Measurements from ENCODE around the gene NCEH1. TPM values are rescaled to one million over a fixed set of nuclear protein-coding genes. Genes with fewer than 3 reads are reported as not detected.

NCEH1 gene
- total RNA-seq, 1 donor from 2014 or later: 19.1 TPM

DNA sequence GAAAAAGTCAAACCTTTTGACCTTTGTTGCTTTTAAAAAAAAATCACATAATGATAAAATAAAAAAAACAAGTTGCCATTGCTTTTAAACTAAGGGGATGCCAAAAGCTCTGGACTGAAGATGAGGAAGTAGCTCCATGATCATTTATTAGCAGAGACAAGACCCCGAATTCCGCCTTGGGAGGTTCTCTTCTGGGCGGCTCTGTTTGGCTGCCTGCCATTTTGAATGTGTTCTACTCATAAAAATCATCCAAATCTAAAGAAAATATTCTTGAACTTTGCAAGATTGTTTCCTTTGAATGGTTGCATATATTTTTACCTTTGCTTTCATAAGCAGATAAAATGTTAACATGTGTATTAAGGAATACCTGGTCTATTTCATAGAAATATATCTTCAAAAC, 63.8 kb downstream of the NCEH1 start:
- Histone ChIP-seq H3K4me3 (no peak overlapping the region), H3K9me3 (no peaks in the 10 kb centered on the region), H3K4me1 (no peaks in the 10 kb centered on the region), H3K27ac (no peak overlapping the region), H3K36me3 (peaks cover 5 to 8% of the 10 kb centered on the region in 2 donors), H3K27me3 (no peaks in the 10 kb centered on the region)
- no peak for DNase-seq (ENCODE audit: low spot score in 2 of 2)
- intact Hi-C loops (cut with DNase I): no loop called here
- TF ChIP-seq, protein P1, sequence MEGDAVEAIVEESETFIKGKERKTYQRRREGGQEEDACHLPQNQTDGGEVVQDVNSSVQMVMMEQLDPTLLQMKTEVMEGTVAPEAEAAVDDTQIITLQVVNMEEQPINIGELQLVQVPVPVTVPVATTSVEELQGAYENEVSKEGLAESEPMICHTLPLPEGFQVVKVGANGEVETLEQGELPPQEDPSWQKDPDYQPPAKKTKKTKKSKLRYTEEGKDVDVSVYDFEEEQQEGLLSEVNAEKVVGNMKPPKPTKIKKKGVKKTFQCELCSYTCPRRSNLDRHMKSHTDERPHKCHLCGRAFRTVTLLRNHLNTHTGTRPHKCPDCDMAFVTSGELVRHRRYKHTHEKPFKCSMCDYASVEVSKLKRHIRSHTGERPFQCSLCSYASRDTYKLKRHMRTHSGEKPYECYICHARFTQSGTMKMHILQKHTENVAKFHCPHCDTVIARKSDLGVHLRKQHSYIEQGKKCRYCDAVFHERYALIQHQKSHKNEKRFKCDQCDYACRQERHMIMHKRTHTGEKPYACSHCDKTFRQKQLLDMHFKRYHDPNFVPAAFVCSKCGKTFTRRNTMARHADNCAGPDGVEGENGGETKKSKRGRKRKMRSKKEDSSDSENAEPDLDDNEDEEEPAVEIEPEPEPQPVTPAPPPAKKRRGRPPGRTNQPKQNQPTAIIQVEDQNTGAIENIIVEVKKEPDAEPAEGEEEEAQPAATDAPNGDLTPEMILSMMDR (IDR thresholded peaks at IDR 0.05): no peak

DNA sequence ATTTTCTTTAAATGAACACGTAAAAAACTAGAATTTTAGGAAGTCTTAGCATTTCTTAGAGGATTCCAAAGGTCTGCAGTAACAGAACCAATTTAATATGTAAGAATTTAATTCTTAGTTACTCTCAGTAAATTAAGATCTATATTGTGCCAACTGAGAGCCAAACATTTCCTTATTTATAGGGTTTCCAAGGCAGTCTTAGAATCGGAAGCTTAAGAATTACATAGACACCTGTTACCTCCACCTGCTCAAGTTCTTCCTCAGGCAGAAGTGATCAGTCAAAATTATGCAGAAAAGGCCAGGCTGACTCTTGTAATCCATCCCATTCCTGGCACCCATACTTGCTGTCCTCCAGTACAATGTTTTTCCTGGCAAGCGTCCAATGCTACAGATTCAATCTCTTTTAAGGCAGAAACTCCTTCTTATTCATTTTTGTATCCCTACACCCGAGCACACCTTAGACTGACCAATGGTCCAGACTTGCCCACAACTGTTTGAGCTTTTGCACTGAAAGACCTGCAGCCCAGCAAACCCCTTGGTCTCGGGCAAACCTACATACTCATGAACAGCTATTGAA, 64.3 kb downstream of the NCEH1 start:
- intact Hi-C loops (cut with DNase I): no loop called here
- TF ChIP-seq, protein P1 (IDR thresholded peaks at IDR 0.05): no peak
- Histone ChIP-seq H3K4me3 (no peak overlapping the region), H3K4me1 (no peaks in the 10 kb centered on the region), H3K9me3 (no peaks in the 10 kb centered on the region), H3K36me3 (peaks cover 5 to 14% of the 10 kb centered on the region in 2 donors), H3K27me3 (no peaks in the 10 kb centered on the region), H3K27ac (no peak overlapping the region)
- DNase-seq (ENCODE audit: low spot score in 2 of 2): no peak

DNA sequence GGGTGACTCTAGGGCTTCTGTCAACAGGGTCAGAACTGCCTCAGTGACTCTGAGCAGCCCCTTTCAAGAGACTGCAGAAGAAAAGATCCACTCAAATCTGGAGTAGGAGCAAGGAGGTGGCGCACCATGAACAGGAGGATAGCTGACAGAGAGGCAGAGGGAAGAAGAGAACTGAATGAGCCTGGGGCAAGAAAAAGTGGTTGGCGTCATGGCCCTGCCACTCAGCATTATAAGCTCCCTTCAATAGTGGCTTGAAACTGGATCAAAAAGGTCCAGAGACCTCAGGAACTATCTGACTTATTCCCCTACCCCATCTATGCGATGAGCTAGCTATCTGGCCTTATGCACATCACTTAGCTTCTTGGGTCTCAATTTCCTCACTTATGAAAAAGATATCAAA, 66.6 kb downstream of the NCEH1 start:
- TF ChIP-seq, protein P1 (IDR thresholded peaks at IDR 0.05): no peak
- no peak for DNase-seq (ENCODE audit: low spot score in 2 of 2)
- H3K9me3 ChIP-seq: no peaks in the 10 kb centered on the region
- H3K4me1 ChIP-seq: no peaks in the 10 kb centered on the region
- no peaks in the 10 kb centered on the region for H3K27me3 ChIP-seq
- intact Hi-C loops (cut with DNase I): no loop called here
- no peak overlapping the region for H3K4me3 ChIP-seq
- H3K27ac ChIP-seq: no peak overlapping the region
- H3K36me3 ChIP-seq: peaks cover 8 to 17% of the 10 kb centered on the region in 2 donors

DNA sequence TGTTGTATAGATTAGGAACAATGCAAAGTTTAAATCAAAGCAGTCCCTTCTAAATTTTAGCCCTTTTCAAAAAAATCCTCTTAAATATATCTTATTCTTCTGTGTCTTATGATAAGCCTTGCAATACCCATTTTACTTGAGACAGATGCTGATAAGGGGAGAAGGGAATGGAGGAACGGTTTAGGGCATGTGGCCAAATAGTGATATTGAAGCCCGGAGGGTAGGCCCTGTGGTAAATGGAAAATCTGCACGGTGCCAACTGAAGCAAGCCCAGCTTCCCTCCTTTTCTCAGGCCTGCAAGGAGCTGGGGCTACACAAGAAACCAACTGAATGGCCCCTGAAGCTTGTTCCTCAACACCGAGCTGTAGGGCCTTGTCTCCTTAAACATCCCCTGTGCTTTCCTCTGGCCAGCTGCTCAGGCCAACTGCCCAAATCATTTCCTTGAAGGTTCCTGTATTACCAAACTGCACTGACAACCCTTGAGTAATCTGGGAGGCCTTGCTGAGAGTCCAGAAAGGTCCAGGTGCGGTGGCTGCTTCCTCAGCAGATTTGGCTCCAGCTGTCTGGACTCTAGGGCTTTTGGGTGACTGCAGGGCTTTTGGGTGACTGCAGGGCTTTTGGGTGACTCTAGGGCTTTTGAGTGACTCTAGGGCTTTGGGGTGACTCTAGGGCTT, 67.2 kb downstream of the NCEH1 start:
- DNase-seq (ENCODE audit: low spot score in 2 of 2): no peak
- Histone ChIP-seq H3K4me3 (no peak overlapping the region), H3K27ac (no peak overlapping the region), H3K27me3 (no peaks in the 10 kb centered on the region), H3K4me1 (no peaks in the 10 kb centered on the region), H3K36me3 (peaks cover 8 to 17% of the 10 kb centered on the region in 2 donors), H3K9me3 (no peaks in the 10 kb centered on the region)
- TF ChIP-seq, protein P1 (IDR thresholded peaks at IDR 0.05): no peak
- intact Hi-C loops (cut with DNase I): no loop called here

DNA sequence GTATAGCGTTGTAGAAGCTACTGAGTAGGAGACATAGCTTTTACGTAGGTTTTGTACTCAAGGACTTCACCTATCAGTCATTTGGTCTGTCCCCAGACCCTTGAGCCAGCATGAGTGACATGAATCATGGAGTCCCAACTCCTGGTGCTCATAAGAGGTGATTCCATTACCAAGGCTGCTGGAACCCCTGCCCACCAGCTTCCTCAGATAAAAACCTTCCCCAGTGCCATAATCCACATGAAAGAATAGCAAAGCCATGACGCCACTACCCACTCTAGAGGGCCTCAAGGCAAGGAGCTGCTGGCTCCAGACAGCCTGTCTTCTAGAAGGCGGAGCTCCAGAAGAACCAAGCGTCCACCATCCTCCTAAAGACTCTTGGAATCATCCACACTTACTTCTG, 69.6 kb downstream of the NCEH1 start:
- H3K4me3 ChIP-seq: no peak overlapping the region
- peaks cover 8 to 17% of the 10 kb centered on the region in 2 donors for H3K36me3 ChIP-seq
- no peak overlapping the region for H3K27ac ChIP-seq
- DNase-seq (ENCODE audit: low spot score in 2 of 2): no peak
- intact Hi-C loops (cut with DNase I): no loop called here
- H3K9me3 ChIP-seq: no peaks in the 10 kb centered on the region
- no peaks in the 10 kb centered on the region for H3K4me1 ChIP-seq
- TF ChIP-seq, protein P1 (IDR thresholded peaks at IDR 0.05): no peak
- no peaks in the 10 kb centered on the region for H3K27me3 ChIP-seq
